Measurements from ENCODE around the gene MORN2. TPM values are rescaled to one million over a fixed set of nuclear protein-coding genes. Genes with fewer than 3 reads are reported as not detected.

The MORN2 gene
- 21.3 TPM for total RNA-seq

GRCh38 chr2:38875576-38876367 is at the start of gene MORN2, which contains the start of gene DHX57:
TSS of gene MORN2 (plus strand) at chr2:38875976.
TSS of gene DHX57 (minus strand) at chr2:38875934. CDS start at chr2:38868405, 7,529 bp downstream.

GRCh38 chr2:38889575-38889974 is 13.8 kb downstream of the MORN2 start, which contains the start of gene ARHGEF33:
TSS of gene ARHGEF33 (plus strand) at chr2:38889875. CDS start at chr2:38919448, 29,573 bp downstream.

Small RNA genes within 50 kb of the gene (small RNA-seq; reads per million reads assigned to genes)
- not detected for gene RNU6-851P (ENCODE audit: low replicate concordance)

Other genes starting within 250 kb of the MORN2 start
- 2.2 TPM for gene GALM, start 209.9 kb upstream of the MORN2 start, total RNA-seq
- gene SRSF7, start 124.6 kb upstream of the MORN2 start, total RNA-seq: 122 TPM
- 8.8 TPM for gene GEMIN6, start 97.8 kb upstream of the MORN2 start, total RNA-seq
- 64.5 TPM for gene DHX57, start within 50 bp of the MORN2 start, total RNA-seq
- gene ARHGEF33, start 13.9 kb downstream of the MORN2 start, total RNA-seq: 6.9 TPM
- 83.6 TPM for gene SOS1, start 245.1 kb downstream of the MORN2 start, total RNA-seq

Measured in parietal lobe (tissue), 2 donors.